Measurements from ENCODE around the gene CBFA2T2.

CBFA2T2 gene

GRCh38 chr20:33686984-33687366, 197.1 kb downstream of the CBFA2T2 start:
- H3K4me1 ChIP-seq (ENCODE audit: insufficient read depth, low read length, poor library complexity, severe bottlenecking), result peaks cover 50% of the 10 kb centered on the region

GRCh38 chr20:33687370-33687915, 197.5 kb downstream of the CBFA2T2 start:
- Histone ChIP-seq H3K27me3 (ENCODE audit: insufficient read depth, low read length, poor library complexity, severe bottlenecking) (no peaks in the 10 kb centered on the region), H3K4me2 (ENCODE audit: low read depth, low read length, poor library complexity, severe bottlenecking) (peak overlapping the region; percentile 74), H3K79me2 (ENCODE audit: insufficient read depth, low read length) (peaks cover 33% of the 10 kb centered on the region), H3F3A (ENCODE audit: low read depth) (peaks cover 8% of the 10 kb centered on the region; the same call in 1 of the 2 replicates), H3K4me1 (ENCODE audit: insufficient read depth, low read length, poor library complexity, severe bottlenecking) (peaks cover 47% of the 10 kb centered on the region), H4K20me1 (ENCODE audit: insufficient read depth, low read length, poor library complexity, severe bottlenecking) (peaks cover 25% of the 10 kb centered on the region), H3K36me3 (ENCODE audit: insufficient read depth, low read length) (no peaks in the 10 kb centered on the region), H3K9me2 (replicated peaks; ENCODE audit: low read depth, low read length) (no peaks in the 10 kb centered on the region), H3K9me3 (ENCODE audit: insufficient read depth, low read depth, low read length) (no peaks in the 10 kb centered on the region), H3K9ac (ENCODE audit: low read depth, low read length, poor library complexity, severe bottlenecking) (no peak overlapping the region), H3K4me3 (ENCODE audit: low read length, poor library complexity, severe bottlenecking) (no peak overlapping the region), H2AFZ (ENCODE audit: low read length) (no peak overlapping the region)
- no peak for TF ChIP-seq CTCF (conservative IDR thresholded peaks at IDR 0.05; ENCODE audit: low read length)
- TF ChIP-seq EZH2phosphoT487 (IDR thresholded peaks at IDR 0.05; ENCODE audit: borderline replicate concordance), result no peak

More at GRCh38 chr20:33686984-33687366, 197.1 kb downstream of the CBFA2T2 start:
- Histone ChIP-seq H3K9ac (ENCODE audit: low read depth, low read length, poor library complexity, severe bottlenecking) (peak overlapping the region; percentile 49), H3K4me2 (ENCODE audit: low read depth, low read length, poor library complexity, severe bottlenecking) (peak overlapping the region; percentile 74), H3K4me3 (ENCODE audit: low read length, poor library complexity, severe bottlenecking) (peak overlapping the region; percentile 63), H2AFZ (ENCODE audit: low read length) (peak overlapping the region; percentile 93), H4K20me1 (ENCODE audit: insufficient read depth, low read length, poor library complexity, severe bottlenecking) (peaks cover 28% of the 10 kb centered on the region), H3K27me3 (ENCODE audit: insufficient read depth, low read length, poor library complexity, severe bottlenecking) (no peaks in the 10 kb centered on the region), H3K36me3 (ENCODE audit: insufficient read depth, low read length) (no peaks in the 10 kb centered on the region), H3F3A (ENCODE audit: low read depth) (peaks cover 8% of the 10 kb centered on the region; the same call in 1 of the 2 replicates), H3K9me2 (replicated peaks; ENCODE audit: low read depth, low read length) (no peaks in the 10 kb centered on the region), H3K9me3 (ENCODE audit: insufficient read depth, low read depth, low read length) (no peaks in the 10 kb centered on the region), H3K79me2 (ENCODE audit: insufficient read depth, low read length) (peaks cover 37% of the 10 kb centered on the region)
- TF ChIP-seq CTCF (conservative IDR thresholded peaks at IDR 0.05; ENCODE audit: low read length), result no peak
- TF ChIP-seq EZH2phosphoT487 (IDR thresholded peaks at IDR 0.05; ENCODE audit: borderline replicate concordance), result no peak

DNA sequence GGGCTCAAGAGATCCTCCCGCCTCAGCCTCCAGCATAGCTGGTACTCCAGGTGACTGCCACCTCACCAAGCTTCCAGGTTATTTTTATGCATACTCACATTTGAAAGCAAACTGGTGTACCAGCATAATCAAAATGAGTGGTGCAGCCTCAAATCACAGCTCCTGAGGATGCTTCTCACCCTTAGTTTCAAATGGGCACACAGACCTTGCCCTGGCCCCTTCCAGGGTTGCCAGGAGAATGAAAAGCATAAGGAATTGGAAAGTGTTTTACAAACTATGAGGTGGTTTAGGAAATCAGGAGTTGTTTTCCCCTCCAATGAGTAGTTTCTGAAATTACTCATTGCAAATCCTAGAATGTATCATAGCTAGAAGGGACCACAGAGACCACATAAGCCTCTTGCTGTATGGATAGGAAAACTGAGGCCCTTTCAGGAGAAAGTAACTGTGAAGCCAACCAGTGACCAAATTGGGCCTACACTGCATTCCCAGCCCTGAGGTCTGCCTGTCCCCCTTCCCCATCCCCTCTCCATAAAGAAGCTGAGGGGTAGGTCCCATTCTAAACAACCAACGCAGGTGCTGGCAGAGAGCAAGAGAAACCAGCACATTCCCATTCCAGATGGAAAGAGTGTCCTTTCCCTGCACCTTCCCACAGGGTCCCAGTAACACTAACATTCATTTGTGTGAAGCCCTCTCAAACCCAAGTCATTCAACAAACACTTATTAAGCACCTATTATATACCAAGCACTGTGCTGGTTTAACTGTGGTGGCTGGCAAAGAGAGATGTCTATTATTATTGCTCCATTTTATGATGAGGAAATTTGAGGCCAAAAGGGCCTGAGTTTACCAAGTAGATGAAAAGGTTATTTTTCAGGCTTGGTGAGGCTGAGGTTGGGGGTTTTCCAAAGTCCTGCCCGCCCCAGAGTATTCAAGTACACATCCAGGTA, 198.4 kb downstream of the CBFA2T2 start:
- Histone ChIP-seq H3K4me3 (ENCODE audit: low read length, poor library complexity, severe bottlenecking) (no peak overlapping the region), H3K9ac (ENCODE audit: low read depth, low read length, poor library complexity, severe bottlenecking) (no peak overlapping the region), H4K20me1 (ENCODE audit: insufficient read depth, low read length, poor library complexity, severe bottlenecking) (peaks cover 19% of the 10 kb centered on the region), H3K9me2 (replicated peaks; ENCODE audit: low read depth, low read length) (no peaks in the 10 kb centered on the region), H3K79me2 (ENCODE audit: insufficient read depth, low read length) (peaks cover 25% of the 10 kb centered on the region), H3K9me3 (ENCODE audit: insufficient read depth, low read depth, low read length) (no peaks in the 10 kb centered on the region), H3F3A (ENCODE audit: low read depth) (peaks cover 8% of the 10 kb centered on the region; the same call in 1 of the 2 replicates), H3K4me1 (ENCODE audit: insufficient read depth, low read length, poor library complexity, severe bottlenecking) (peaks cover 41% of the 10 kb centered on the region), H2AFZ (ENCODE audit: low read length) (no peak overlapping the region), H3K36me3 (ENCODE audit: insufficient read depth, low read length) (no peaks in the 10 kb centered on the region), H3K27me3 (ENCODE audit: insufficient read depth, low read length, poor library complexity, severe bottlenecking) (no peaks in the 10 kb centered on the region), H3K4me2 (ENCODE audit: low read depth, low read length, poor library complexity, severe bottlenecking) (peak overlapping the region; percentile 69)
- TF ChIP-seq CTCF (conservative IDR thresholded peaks at IDR 0.05; ENCODE audit: low read length), result no peak
- TF ChIP-seq EZH2phosphoT487 (IDR thresholded peaks at IDR 0.05; ENCODE audit: borderline replicate concordance), result no peak

All from Loucy (cell line).